Left ventricle myocardium inferior (tissue), 1 donor: ENCODE results near the gene KCNMB4. TPM values are rescaled to one million over a fixed set of nuclear protein-coding genes. Genes with fewer than 3 reads are reported as not detected.

ENCODE experiments used
- DNase-seq: peaks from one replicate; pipeline ENCODE4 v3.0.0-alpha.2; 2020
- H3K27ac ChIP-seq: fragments of 200-600 bp; replicated peaks from 2 replicates; pipeline ENCODE4 v1.8.0; 2021
- H3K27me3 ChIP-seq: fragments of 200-600 bp; 2 replicates; pipeline ENCODE4 v1.8.0; 2021; ENCODE audit warnings: low read depth
- H3K36me3 ChIP-seq: fragments of 200-600 bp; 2 replicates; pipeline ENCODE4 v1.8.0; 2021
- H3K4me1 ChIP-seq: fragments of 200-600 bp; 2 replicates; pipeline ENCODE4 v1.8.0; 2021
- H3K4me3 ChIP-seq: fragments of 200-600 bp; 2 replicates; pipeline ENCODE4 v1.8.0; 2021; ENCODE audit warnings: mild to moderate bottlenecking, moderate library complexity
- H3K9me3 ChIP-seq: fragments of 200-600 bp; replicated peaks from 2 replicates; pipeline ENCODE4 v1.8.0; 2021
- intact Hi-C: fragments of 100-400 bp; cut with micrococcal nuclease; formaldehyde crosslinking; loops from one replicate; pipeline ENCODE4 v1.11.0; 2022
- total RNA-seq: library from RNA; stranded (reverse); fragmentation: NEBNext Ultra II Directional; extraction: Animal tissue kit (Norgen Biotek cat#: 25700); gene quantifications from one replicate; pipeline ENCODE4 v1.2.1, GENCODE V29; 2021
- TF ChIP-seq, protein P1 (sequence below): fragments of 200-600 bp; IDR thresholded peaks from 2 replicates; pipeline ENCODE4 v1.8.0; 2021; ENCODE audit warnings: antibody characterized with exemption, mild to moderate bottlenecking, borderline replicate concordance
- donor health status: DM: no; HTN: yes; CAD: no; lungs with severe emphysema.

KCNMB4 gene
- total RNA-seq, 1 donor from 2014 or later = 1.4 TPM

DNA sequence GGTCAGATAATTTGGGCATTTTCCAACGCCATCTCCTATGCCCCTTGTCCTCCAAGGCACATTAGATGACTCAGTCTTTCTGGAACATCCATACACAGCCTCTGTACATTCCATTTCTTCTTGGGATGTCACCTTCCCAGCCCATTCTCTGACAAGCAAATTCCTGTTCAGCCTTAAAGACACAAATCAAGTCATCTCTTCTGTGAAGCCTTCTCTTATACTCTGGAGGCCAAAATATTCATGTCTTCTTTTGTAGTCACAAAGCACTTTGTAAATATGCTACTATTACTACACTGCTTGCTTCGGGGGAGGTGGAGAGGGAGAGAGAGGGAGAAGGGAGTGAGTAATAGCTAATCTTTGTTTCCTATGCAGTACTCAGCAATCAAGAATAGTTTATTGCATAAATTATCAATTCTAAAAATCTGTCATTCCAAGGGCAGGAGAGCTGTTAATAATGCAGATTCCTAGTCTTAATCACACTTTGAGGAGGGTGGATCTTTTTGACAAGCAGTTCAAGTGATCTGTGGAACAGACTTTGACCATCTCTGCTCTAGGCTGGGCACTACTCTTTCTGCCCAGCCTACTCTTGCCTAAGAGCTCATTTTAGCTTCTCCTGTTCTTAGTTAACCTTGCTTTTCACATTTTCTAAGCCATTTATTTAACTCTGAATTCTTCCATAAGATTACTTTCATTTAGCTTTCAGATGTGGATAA, 27.9 kb downstream of the KCNMB4 start:
- Histone ChIP-seq H3K27me3 (no peaks in the 10 kb centered on the region), H3K27ac (no peak overlapping the region), H3K9me3 (peaks cover 11% of the 10 kb centered on the region), H3K4me3 (no peak overlapping the region), H3K4me1 (no peaks in the 10 kb centered on the region), H3K36me3 (peaks cover 8% of the 10 kb centered on the region)
- no peak for DNase-seq
- intact Hi-C loops = no loop called here
- TF ChIP-seq, protein P1, sequence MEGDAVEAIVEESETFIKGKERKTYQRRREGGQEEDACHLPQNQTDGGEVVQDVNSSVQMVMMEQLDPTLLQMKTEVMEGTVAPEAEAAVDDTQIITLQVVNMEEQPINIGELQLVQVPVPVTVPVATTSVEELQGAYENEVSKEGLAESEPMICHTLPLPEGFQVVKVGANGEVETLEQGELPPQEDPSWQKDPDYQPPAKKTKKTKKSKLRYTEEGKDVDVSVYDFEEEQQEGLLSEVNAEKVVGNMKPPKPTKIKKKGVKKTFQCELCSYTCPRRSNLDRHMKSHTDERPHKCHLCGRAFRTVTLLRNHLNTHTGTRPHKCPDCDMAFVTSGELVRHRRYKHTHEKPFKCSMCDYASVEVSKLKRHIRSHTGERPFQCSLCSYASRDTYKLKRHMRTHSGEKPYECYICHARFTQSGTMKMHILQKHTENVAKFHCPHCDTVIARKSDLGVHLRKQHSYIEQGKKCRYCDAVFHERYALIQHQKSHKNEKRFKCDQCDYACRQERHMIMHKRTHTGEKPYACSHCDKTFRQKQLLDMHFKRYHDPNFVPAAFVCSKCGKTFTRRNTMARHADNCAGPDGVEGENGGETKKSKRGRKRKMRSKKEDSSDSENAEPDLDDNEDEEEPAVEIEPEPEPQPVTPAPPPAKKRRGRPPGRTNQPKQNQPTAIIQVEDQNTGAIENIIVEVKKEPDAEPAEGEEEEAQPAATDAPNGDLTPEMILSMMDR = no peak

DNA sequence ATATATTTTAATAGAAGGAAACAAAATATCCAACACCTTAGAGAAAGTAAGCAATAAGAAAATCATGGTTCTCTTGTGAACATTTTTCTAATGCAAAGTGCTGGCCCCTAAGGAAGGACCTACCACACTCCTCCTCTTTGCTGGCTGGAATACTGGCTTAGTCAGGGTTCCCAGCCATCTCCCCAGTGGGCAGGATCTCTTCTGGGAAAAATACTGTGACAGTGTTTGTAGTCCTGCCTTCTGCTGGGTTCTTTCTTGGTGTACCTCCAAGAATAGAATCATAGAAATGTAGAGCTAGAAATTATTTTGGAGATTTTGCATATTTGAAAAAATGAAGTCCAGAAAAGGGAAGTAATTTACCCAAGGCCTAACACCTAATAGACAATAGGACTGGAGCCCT, 31.9 kb downstream of the KCNMB4 start:
- intact Hi-C loops = no loop called here
- peaks cover 11% of the 10 kb centered on the region for H3K36me3 ChIP-seq
- TF ChIP-seq, protein P1 = no peak
- no peak overlapping the region for H3K27ac ChIP-seq
- no peak overlapping the region for H3K4me3 ChIP-seq
- DNase-seq = no peak
- no peaks in the 10 kb centered on the region for H3K9me3 ChIP-seq
- H3K4me1 ChIP-seq = no peaks in the 10 kb centered on the region
- no peaks in the 10 kb centered on the region for H3K27me3 ChIP-seq

DNA sequence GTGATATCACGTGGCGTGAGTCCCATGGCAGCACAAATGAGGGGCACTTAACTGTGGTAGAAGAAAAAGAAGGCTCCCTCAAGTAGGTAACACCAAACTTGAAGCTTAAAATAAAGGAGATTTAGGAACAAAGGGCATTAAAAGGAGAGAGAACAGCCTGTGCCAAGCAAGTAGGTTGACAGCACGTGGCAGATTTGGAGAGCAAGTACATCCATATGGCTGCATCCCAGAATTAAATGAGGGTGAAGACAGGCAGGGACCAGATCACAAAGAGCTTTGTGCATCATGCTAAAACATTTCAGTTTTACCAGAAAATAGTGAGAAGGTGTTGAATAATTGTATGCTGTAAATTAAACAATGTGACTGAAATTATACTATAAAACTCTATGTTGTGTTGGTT, 32.8 kb downstream of the KCNMB4 start:
- Histone ChIP-seq H3K27me3 (no peaks in the 10 kb centered on the region), H3K9me3 (no peaks in the 10 kb centered on the region), H3K4me3 (no peak overlapping the region), H3K36me3 (peaks cover 11% of the 10 kb centered on the region), H3K27ac (no peak overlapping the region), H3K4me1 (no peaks in the 10 kb centered on the region)
- no peak for DNase-seq
- TF ChIP-seq, protein P1 = no peak
- intact Hi-C loops = no loop called here

DNA sequence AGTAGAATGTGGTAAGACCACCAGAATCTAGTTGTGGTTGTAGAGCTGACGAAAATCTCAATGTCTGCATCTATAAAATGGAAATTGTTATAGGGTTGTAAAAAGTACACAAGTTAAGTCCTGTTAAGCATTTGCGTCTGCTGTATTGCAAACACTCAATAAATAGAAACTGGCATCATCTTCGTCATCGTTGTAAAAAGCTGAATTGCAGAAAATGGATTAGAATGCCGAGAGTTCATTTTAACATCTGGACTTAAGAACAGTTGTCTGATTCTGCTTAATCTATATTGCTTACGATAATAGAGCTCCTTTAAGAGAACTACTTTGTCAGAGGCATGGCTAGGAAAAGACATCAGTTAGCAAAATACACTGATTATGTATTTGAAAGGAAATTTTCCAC, 33.2 kb downstream of the KCNMB4 start:
- Histone ChIP-seq H3K4me3 (no peak overlapping the region), H3K27me3 (no peaks in the 10 kb centered on the region), H3K36me3 (peaks cover 11% of the 10 kb centered on the region), H3K9me3 (no peaks in the 10 kb centered on the region), H3K27ac (no peak overlapping the region), H3K4me1 (no peaks in the 10 kb centered on the region)
- TF ChIP-seq, protein P1 = no peak
- intact Hi-C loops = no loop called here
- DNase-seq = no peak

DNA sequence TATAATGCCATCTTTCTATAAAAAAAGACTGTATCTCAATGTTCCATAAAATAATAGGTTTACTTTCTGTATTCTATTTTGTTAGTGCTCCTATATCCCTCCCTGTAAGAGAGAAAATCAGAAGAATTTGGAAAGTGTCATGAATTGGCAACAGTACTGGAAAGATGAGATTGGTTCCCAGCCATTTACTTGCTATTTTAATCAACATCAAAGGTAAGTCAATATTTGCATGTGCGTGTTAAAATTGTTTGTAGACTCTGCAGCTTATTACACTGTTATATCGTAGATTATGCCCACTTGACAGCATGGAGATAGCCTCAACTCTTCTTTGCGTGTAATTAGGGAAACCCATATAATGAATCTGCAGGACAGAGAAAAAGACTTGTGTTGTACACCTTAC, 34.0 kb downstream of the KCNMB4 start:
- Histone ChIP-seq H3K4me3 (no peak overlapping the region), H3K36me3 (peaks cover 11% of the 10 kb centered on the region), H3K27me3 (no peaks in the 10 kb centered on the region), H3K27ac (no peak overlapping the region), H3K9me3 (no peaks in the 10 kb centered on the region), H3K4me1 (no peaks in the 10 kb centered on the region)
- TF ChIP-seq, protein P1 = no peak
- intact Hi-C loops = no loop called here
- DNase-seq = no peak
